ENCODE measurements around the gene CALB2.

GRCh38 chr16:71367241-71367976, 8.9 kb downstream of the CALB2 start:
- TF ChIP-seq CTCF (conservative IDR thresholded peaks at IDR 0.05; ENCODE audit: low read length) (peak; percentile 79), EZH2phosphoT487 (IDR thresholded peaks at IDR 0.05; ENCODE audit: borderline replicate concordance) (no peak)

All from Loucy (cell line).